HG03460 (cell line): Measurements from ENCODE around the gene TMEFF2.
"Not testable (repeated sequence)": the region's sequence is repeated elsewhere in the genome, so short reads cannot be mapped to it uniquely, and the experiment has no call there.

Experiments
- ATAC-seq: cut with Tn5 transposase; IDR thresholded peaks from one replicate; pipeline ENCODE4 v1.9.1; 2021; ENCODE audit not compliant: unreplicated experiment

The TMEFF2 gene

GRCh38 chr2:192132604-192133003 is 62.1 kb downstream of the TMEFF2 start:
- not testable (repeated sequence) for ATAC-seq

- not testable (repeated sequence) for ATAC-seq
Measured at GRCh38 chr2:192130312-192130711, 64.4 kb downstream of the TMEFF2 start.

DNA sequence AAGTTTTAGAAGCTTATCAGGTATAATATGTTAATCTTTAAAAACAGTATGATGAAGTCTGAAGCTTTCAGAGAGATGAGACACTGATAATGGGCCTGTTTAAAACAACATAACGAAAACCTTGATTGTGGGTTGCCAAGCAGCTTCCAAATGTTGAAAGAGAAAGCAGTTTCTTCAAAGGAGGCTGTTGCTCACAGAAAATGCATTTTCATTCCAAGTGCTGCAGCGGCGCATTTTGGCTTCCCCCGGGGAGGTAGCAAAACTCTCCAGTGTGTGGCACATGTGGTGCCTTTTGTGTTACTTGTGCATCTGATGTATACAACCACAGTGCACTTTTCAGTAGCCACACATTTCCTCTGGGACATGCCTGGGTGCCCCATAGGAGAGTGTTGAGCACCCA is 66.1 kb downstream of the TMEFF2 start:
- no peak for ATAC-seq

- ATAC-seq = no peak
Measured at GRCh38 chr2:192127434-192127833, 67.3 kb downstream of the TMEFF2 start.

DNA sequence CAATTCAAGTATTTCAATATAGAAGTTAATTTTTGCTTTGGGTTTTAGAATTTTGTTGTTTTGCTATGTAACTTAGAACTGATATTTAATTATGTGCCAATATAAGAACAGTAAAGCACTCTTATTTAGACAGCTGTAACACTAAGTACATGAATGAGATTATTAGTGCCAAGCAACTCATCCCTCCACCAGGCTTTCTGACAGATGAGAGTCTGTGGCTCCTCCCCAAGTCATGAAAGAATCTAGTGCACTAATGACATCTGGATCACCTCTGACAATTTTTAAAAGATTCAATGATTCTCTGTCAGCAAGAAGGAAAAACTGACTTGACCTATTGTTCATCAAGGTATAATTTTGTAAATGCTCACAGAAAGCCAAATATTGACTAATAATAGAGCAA is 67.8 kb downstream of the TMEFF2 start:
- ATAC-seq = no peak

GRCh38 chr2:192126426-192126825 is 68.3 kb downstream of the TMEFF2 start:
- ATAC-seq = no peak

DNA sequence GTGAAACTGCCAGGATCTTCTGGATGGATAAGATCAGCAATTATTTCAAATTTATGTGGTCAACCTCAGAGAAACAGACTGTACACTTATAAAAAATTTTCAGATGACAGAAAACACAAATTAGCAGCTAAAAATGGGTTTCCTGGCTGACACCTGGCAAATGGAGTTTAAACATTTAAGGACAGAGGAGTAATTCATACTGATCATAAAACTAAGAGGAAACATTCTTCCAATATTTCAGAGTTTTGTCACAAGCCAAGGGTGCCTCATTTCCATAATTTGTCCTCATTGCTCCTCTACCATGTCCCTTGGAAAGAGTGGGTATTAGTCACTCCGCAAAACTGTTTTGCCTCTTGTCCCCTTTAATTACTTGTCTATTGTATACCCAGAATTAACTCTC is 70.2 kb downstream of the TMEFF2 start:
- ATAC-seq = no peak

- no peak for ATAC-seq
Measured at GRCh38 chr2:192123847-192124246, 70.9 kb downstream of the TMEFF2 start.

DNA sequence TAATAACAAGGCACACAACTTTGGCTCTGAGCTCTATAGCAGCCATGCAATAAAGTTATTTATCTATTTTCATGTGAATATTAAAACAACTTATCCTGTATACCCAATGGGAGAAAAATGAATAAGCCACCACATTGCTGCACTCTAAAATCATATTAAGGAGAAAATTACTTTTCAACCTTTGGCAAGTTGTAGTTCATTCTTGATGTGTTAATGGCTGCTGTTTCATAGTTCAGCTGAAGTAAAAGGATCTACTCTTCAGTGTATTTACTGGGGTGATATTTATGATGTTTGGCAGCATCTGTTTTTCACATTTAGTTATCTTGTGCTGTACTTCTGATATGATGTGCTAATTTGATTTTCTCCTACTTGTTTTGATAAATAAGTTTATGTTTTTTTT is 71.8 kb downstream of the TMEFF2 start:
- ATAC-seq = no peak

DNA sequence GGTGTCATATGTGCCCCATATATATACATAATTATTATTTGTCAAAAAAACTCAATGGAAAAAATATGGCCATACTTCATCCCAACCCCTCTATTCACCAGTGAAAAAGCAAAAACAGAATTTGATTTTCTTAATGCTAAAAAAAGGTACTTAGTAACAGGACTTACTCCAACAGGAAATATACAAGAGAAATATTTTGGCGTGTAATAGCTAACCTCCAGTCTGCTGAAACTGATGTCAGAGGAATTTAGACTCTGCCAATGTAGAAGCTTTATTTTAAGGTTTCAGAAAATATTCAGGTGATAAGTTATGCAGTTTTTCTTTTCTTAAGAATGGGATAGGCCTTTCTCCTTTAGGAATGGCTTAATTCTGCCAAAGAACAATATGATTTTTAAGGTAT is 72.6 kb downstream of the TMEFF2 start:
- no peak for ATAC-seq

GRCh38 chr2:192119536-192119935 is 75.2 kb downstream of the TMEFF2 start:
- ATAC-seq = no peak

- no peak for ATAC-seq
Measured at GRCh38 chr2:192117705-192118104, 77.0 kb downstream of the TMEFF2 start.

GRCh38 chr2:192111536-192111935 is 83.2 kb downstream of the TMEFF2 start:
- ATAC-seq = not testable (repeated sequence)

DNA sequence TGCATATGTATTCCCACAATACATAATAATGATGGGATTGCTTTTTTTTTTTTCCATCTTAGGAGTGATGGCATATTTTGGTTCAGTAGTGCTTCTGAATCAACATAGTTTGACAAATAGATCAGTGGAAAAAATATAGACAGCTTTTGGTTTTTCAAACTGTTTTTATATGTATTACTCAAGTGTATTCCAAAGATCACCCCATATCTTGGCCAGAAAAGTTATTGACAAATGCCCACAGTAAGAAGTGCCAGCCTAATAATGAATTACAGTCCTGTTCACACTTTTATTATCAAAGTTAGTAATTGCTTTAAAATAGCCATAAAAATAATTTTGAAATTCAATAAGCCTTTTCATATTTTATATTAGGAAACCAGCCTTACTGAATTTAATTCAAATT is 95.0 kb downstream of the TMEFF2 start:
- ATAC-seq = no peak

- no peak for ATAC-seq
Measured at GRCh38 chr2:192098814-192099491, 95.8 kb downstream of the TMEFF2 start.

DNA sequence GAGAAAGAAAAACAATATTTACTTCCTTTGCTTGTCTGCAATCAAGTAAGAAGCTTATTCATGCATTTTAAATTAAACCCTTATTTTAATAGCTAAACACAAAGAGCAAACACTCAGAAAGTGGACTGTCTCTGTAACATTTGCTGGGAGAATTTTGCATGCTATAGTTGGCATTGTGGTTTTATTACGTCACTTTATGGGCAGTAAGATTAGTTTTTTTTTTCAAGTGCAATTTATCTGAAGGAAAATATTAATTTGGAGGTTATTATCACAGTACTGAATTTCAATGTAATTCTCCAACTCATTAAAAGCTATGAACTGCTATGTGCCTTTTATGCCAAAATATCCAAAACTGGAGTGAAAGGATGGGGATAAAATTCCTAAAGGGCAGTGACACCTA is 103.3 kb downstream of the TMEFF2 start:
- ATAC-seq = no peak

GRCh38 chr2:192090911-192091310 is 103.8 kb downstream of the TMEFF2 start:
- ATAC-seq = no peak

GRCh38 chr2:192087398-192087958 is 107.3 kb downstream of the TMEFF2 start:
- ATAC-seq = no peak

DNA sequence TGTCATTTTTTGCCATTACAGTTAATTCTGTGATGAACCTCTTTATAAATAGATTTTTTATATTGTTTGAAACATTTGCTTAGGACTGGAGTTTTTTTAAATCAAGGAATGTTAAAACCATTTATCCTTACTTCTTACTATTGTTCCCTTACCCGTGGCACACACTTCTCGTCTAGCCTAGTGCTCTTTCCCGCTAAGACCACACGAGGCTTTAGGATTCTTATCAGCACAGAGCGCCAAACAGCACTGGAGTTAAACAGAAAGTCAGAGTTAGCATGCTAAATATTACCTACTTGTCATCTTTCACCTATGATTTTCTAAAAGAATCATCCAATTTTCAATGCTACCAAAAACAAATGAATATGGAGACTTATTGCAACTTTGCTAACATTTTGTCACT is 112.6 kb downstream of the TMEFF2 start:
- no peak for ATAC-seq

DNA sequence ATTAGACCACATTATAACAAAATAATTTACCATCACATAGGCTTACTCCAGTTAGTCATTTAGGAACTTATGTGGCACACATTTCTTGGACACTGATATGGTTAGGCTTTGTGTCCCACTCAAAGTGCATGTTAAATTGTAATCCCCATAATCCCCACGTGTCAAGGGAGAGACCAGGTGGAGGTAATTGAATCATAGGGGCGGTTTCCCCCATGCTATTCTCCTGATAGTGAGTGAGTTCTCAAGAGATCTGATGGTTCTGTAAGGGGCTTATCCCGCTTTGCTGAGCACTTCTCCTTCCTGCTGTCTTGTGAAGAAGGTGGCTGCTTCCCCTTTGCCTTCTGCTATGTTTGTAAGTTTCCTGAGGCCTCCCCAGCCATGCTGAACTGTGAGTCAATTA is 114.6 kb downstream of the TMEFF2 start:
- ATAC-seq = not testable (repeated sequence)

DNA sequence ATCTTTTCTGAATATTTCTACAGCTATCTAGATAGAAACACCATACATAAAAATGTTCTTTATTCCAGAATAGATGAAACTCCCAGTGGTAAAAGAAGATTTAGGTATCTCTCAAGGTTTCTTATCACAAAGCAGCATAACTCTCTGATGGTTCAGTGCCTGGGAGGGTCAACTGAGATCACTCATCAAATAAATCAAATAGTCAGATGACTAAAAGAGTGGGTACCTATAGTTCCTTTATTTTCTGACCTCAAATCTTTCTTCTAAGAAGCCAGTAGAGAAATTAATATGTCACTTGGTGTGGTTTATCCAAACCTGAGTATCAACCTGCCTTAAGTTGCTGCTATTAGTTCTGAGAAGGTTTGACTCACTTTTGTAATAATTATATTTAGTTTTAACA is 120.9 kb downstream of the TMEFF2 start:
- no peak for ATAC-seq

- ATAC-seq = no peak
Measured at GRCh38 chr2:192072778-192073177, 122.0 kb downstream of the TMEFF2 start.

DNA sequence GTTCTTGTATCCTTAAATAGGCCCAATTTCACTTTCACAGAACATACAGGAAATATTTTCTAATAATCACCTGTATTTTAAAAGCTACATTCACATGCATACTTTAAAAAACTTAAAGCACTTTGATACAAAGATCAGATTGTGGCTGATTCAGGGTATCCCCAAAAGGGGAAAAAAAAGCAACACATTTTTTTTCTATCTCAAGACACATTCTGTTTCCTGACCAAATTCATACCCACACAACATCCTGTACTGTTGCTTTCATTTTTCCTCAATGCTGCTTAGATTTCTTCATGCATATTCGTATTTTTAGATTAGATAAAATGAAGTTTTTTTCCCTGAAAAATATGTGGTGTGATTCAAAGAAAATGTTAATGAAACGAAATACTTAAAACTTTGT is 122.5 kb downstream of the TMEFF2 start:
- no peak for ATAC-seq
